Osteoblast (primary cell): Measurements from ENCODE around the gene LRRC45. TPM values are rescaled to one million over a fixed set of nuclear protein-coding genes. Genes with fewer than 3 reads are reported as not detected.
A peak's percentile ranks its signal among the peaks of the same experiment; 100 is the strongest.

Experiments
- DNase-seq: peaks from one replicate; pipeline ENCODE4 v3.0.0; 2011; ENCODE audit warnings: low spot score, mixed read lengths; ENCODE audit not compliant: insufficient read length; ENCODE audit errors: missing footprints
- H2AFZ ChIP-seq: 2 replicates; pipeline ENCODE4 v1.6.0; 2011; ENCODE audit warnings: mild to moderate bottlenecking, low read length
- H3K27ac ChIP-seq: 2 replicates; pipeline ENCODE4 v1.5.1; 2011; ENCODE audit warnings: mild to moderate bottlenecking, low read depth, low read length, moderate library complexity
- H3K27me3 ChIP-seq: 2 replicates; pipeline ENCODE4 v1.6.0; 2012; ENCODE audit warnings: mild to moderate bottlenecking, control low read depth, inconsistent platforms, low read length, moderate library complexity; ENCODE audit not compliant: insufficient read depth
- H3K36me3 ChIP-seq: 2 replicates; pipeline ENCODE4 v1.5.1; 2011; ENCODE audit warnings: mild to moderate bottlenecking, low read length, control low read depth, moderate library complexity; ENCODE audit not compliant: insufficient read depth
- H3K4me1 ChIP-seq: 2 replicates; pipeline ENCODE4 v1.5.1; 2011; ENCODE audit warnings: mild to moderate bottlenecking, low read length, control low read depth, moderate library complexity; ENCODE audit not compliant: insufficient read depth
- H3K4me2 ChIP-seq: 2 replicates; pipeline ENCODE4 v1.6.0; 2011; ENCODE audit warnings: mild to moderate bottlenecking, low read length; ENCODE audit not compliant: insufficient read depth
- H3K4me3 ChIP-seq: fragments of 200-600 bp; sonication (generic); 3 replicates; pipeline ENCODE4 v1.5.1; 2012; ENCODE audit warnings: mild to moderate bottlenecking, low read length, inconsistent platforms; ENCODE audit not compliant: insufficient read depth
- H3K79me2 ChIP-seq: 2 replicates; pipeline ENCODE4 v1.6.0; 2012; ENCODE audit warnings: mild to moderate bottlenecking, low read length, control low read depth, inconsistent platforms; ENCODE audit not compliant: insufficient read depth
- H3K9me3 ChIP-seq: 2 replicates; pipeline ENCODE4 v1.5.1; 2011; ENCODE audit warnings: low read depth, low read length, control low read depth
- H4K20me1 ChIP-seq: 2 replicates; pipeline ENCODE4 v1.6.0; 2012; ENCODE audit warnings: mild to moderate bottlenecking, low read length, control low read depth; ENCODE audit not compliant: insufficient read depth
- CTCF ChIP-seq: IDR thresholded peaks from 2 replicates; pipeline ENCODE4 v1.5.1; 2011; ENCODE audit warnings: mild to moderate bottlenecking, low read depth, low read length, moderate library complexity; ENCODE audit errors: extremely low read depth
- total RNA-seq: library from RNA; depleted of rRNA; stranded (reverse); fragments of >200 nt; gene quantifications from 2 replicates; pipeline ENCODE4 v1.2.3, GENCODE V29; 2012

The LRRC45 gene
- total RNA-seq, 1 donor = 13.4 TPM

GRCh38 chr17:82053130-82053529 lies 30.0 kb downstream of the LRRC45 start:
- peaks cover 36% of the 10 kb centered on the region for H3K36me3 ChIP-seq
- TF ChIP-seq CTCF = no peak
- H3K4me3 ChIP-seq = peak overlapping the region; percentile 91
- peaks cover 46% of the 10 kb centered on the region for H3K79me2 ChIP-seq
- no peaks in the 10 kb centered on the region for H3K9me3 ChIP-seq
- peak overlapping the region; percentile 81 for H3K4me2 ChIP-seq
- peaks cover 12% of the 10 kb centered on the region for H3K4me1 ChIP-seq
- no peak overlapping the region for H3K27ac ChIP-seq
- no peak overlapping the region for H2AFZ ChIP-seq
- DNase-seq = peak; percentile 58
- H4K20me1 ChIP-seq = peaks cover 4% of the 10 kb centered on the region
- no peaks in the 10 kb centered on the region for H3K27me3 ChIP-seq

- Histone ChIP-seq H4K20me1 (peaks cover 4% of the 10 kb centered on the region), H3K9me3 (no peaks in the 10 kb centered on the region), H3K27me3 (no peaks in the 10 kb centered on the region), H2AFZ (no peak overlapping the region), H3K4me3 (no peak overlapping the region), H3K4me1 (peaks cover 12% of the 10 kb centered on the region), H3K36me3 (peaks cover 32% of the 10 kb centered on the region), H3K27ac (no peak overlapping the region), H3K79me2 (peaks cover 46% of the 10 kb centered on the region), H3K4me2 (peak overlapping the region; percentile 81)
- no peak for TF ChIP-seq CTCF
- DNase-seq = peak; percentile 86
Observed at GRCh38 chr17:82053556-82054263, 30.6 kb downstream of the LRRC45 start.

- Histone ChIP-seq H3K27ac (no peak overlapping the region), H3K27me3 (no peaks in the 10 kb centered on the region), H3K79me2 (peaks cover 44% of the 10 kb centered on the region), H3K4me2 (no peak overlapping the region), H3K9me3 (no peaks in the 10 kb centered on the region), H3K4me3 (no peak overlapping the region), H2AFZ (no peak overlapping the region), H4K20me1 (peaks cover 4% of the 10 kb centered on the region), H3K36me3 (peaks cover 32% of the 10 kb centered on the region), H3K4me1 (peaks cover 12% of the 10 kb centered on the region)
- no peak for TF ChIP-seq CTCF
- peak; percentile 78 for DNase-seq
Observed at GRCh38 chr17:82054351-82055022, 31.4 kb downstream of the LRRC45 start.
